Spinal cord (tissue), 10 donors: ENCODE data around the gene DISC1. TPM values are rescaled to one million over a fixed set of nuclear protein-coding genes. Genes with fewer than 3 reads are reported as not detected.

Experiments
- DNase-seq, 6 donors: peaks; one replicate each; pipeline versions ENCODE4 v3.0.0 to v3.0.0-alpha.2; 2013 to 2015; ENCODE audit warnings: low spot score in 6 of 6, low read depth in 4 of 6
- H3K27ac ChIP-seq: one replicate; pipeline ENCODE4 v1.5.1; 2013; ENCODE audit warnings: low read depth, low read length, control low read depth
- H3K27me3 ChIP-seq: one replicate; pipeline ENCODE4 v1.6.1; 2013; ENCODE audit warnings: low read length; ENCODE audit not compliant: control insufficient read depth, insufficient read depth
- H3K36me3 ChIP-seq: one replicate; pipeline ENCODE4 v1.6.1; 2013; ENCODE audit warnings: low read length; ENCODE audit not compliant: control insufficient read depth, insufficient read depth
- H3K4me1 ChIP-seq: one replicate; pipeline ENCODE4 v1.6.1; 2013; ENCODE audit warnings: low read length; ENCODE audit not compliant: control insufficient read depth, insufficient read depth
- H3K4me3 ChIP-seq: one replicate; pipeline ENCODE4 v1.5.1; 2013; ENCODE audit warnings: low read depth, low read length, control low read depth
- H3K9me3 ChIP-seq: one replicate; pipeline ENCODE4 v1.6.1; 2013; ENCODE audit warnings: low read length; ENCODE audit not compliant: control insufficient read depth, insufficient read depth
- WGBS: methylation state at CpG from one replicate; pipeline ENCODE4 v1.1.5; 2013; ENCODE audit warnings: missing lambda C conversion rate; ENCODE audit not compliant: insufficient coverage; 5-methylcytosine and 5-hydroxymethylcytosine counted together
- long read RNA-seq, 4 donors: transcript quantifications; one replicate each; lab custom pipeline, GENCODE V29; 2026
- polyA plus RNA-seq, 2 donors: library from polyadenylated mRNA; unstranded; fragments of 120-200 nt; gene quantifications; one replicate each; pipeline ENCODE4 v1.2.1, GENCODE V29; 2013; ENCODE audit not compliant: insufficient read length in 2 of 2
- total RNA-seq, 2 donors: library from RNA; depleted of rRNA in 1 of 2; stranded (reverse); fragments of 120-200 nt in 1 of 2; fragments of >200 nt in 1 of 2; gene quantifications; one replicate each; pipeline versions ENCODE4 v1.2.3 to v1.2.4, GENCODE V29; 2013 to 2014
- donor health status: healthy.

DISC1 gene
- total RNA-seq (10 to 100 TPM; 18.6 to 22.1 TPM), polyA plus RNA-seq (1 to 10 TPM; 8.3 to 8.7 TPM)
- long read RNA-seq, donor 1, partial matches to known transcripts = 12 of 12 reads
- long read RNA-seq, donor 1, other reads (novel, unspliced or antisense) = 0 of 12 reads
- long read RNA-seq, donor 2 = 0 reads
- long read RNA-seq, donor 3 = 0 reads
- long read RNA-seq, donor 4 = 0 reads

GRCh38 chr1:231626535-231626950 lies at the start of gene DISC1:
DISC1 (plus strand) TSS chr1:231626790; CDS start chr1:231626868, 78 bp downstream.
- H3K9me3 ChIP-seq = no peaks in the 10 kb centered on the region
- H3K27ac ChIP-seq = peak within 1 kb of the TSS; percentile 88
- no peaks in the 10 kb centered on the region for H3K27me3 ChIP-seq
- H3K36me3 ChIP-seq = no peaks in the 10 kb centered on the region
- H3K4me3 ChIP-seq = peak within 1 kb of the TSS; percentile 92
- peak in 5 of 6 donors; percentile 60 to 95 (median 78) for DNase-seq
- WGBS = under 1% methylated on average over 35 of the region's 38 CpGs
- peaks cover 16% of the 10 kb centered on the region for H3K4me1 ChIP-seq

GRCh38 chr1:231576804-231577718 lies 49.5 kb upstream of the DISC1 start:
- DNase-seq = no peak
- 95% methylated on average over 1 of the region's 11 CpGs for WGBS
- no peak overlapping the region for H3K27ac ChIP-seq

GRCh38 chr1:231580874-231581273 lies 45.7 kb upstream of the DISC1 start:
- Histone ChIP-seq H3K27ac (no peak overlapping the region), H3K4me1 (no peaks in the 10 kb centered on the region), H3K4me3 (no peak overlapping the region), H3K36me3 (no peaks in the 10 kb centered on the region), H3K27me3 (no peaks in the 10 kb centered on the region), H3K9me3 (no peaks in the 10 kb centered on the region)
- DNase-seq = no peak
- WGBS = no CpG with 5 or more reads among the region's 1 CpG

More at GRCh38 chr1:231576804-231577718, 49.5 kb upstream of the DISC1 start:
- Histone ChIP-seq H3K36me3 (no peaks in the 10 kb centered on the region), H3K4me3 (no peak overlapping the region), H3K27me3 (no peaks in the 10 kb centered on the region), H3K9me3 (no peaks in the 10 kb centered on the region), H3K4me1 (no peaks in the 10 kb centered on the region)

- no CpG with 5 or more reads among the region's 2 CpGs for WGBS
- H3K27ac ChIP-seq = no peak overlapping the region
- no peaks in the 10 kb centered on the region for H3K9me3 ChIP-seq
- no peaks in the 10 kb centered on the region for H3K27me3 ChIP-seq
- no peak overlapping the region for H3K4me3 ChIP-seq
- no peaks in the 10 kb centered on the region for H3K4me1 ChIP-seq
- peak in 1 of 6 donors; percentile 9 for DNase-seq
- H3K36me3 ChIP-seq = no peaks in the 10 kb centered on the region
Measured at GRCh38 chr1:231581859-231582258, 44.7 kb upstream of the DISC1 start.

GRCh38 chr1:231583376-231583775 lies 43.2 kb upstream of the DISC1 start:
- no peak for DNase-seq
- no peaks in the 10 kb centered on the region for H3K27me3 ChIP-seq
- H3K36me3 ChIP-seq = no peaks in the 10 kb centered on the region
- H3K4me3 ChIP-seq = no peak overlapping the region
- H3K27ac ChIP-seq = no peak overlapping the region
- 100% methylated on average over 2 of the region's 6 CpGs for WGBS
- H3K4me1 ChIP-seq = no peaks in the 10 kb centered on the region
- H3K9me3 ChIP-seq = no peaks in the 10 kb centered on the region

GRCh38 chr1:231584117-231584516 lies 42.5 kb upstream of the DISC1 start:
- H3K4me3 ChIP-seq = no peak overlapping the region
- H3K36me3 ChIP-seq = no peaks in the 10 kb centered on the region
- no peak overlapping the region for H3K27ac ChIP-seq
- H3K9me3 ChIP-seq = no peaks in the 10 kb centered on the region
- WGBS = 100% methylated on average over 1 of the region's 3 CpGs
- DNase-seq = peak in 2 of 6 donors; percentile 41 to 71
- H3K4me1 ChIP-seq = no peaks in the 10 kb centered on the region
- no peaks in the 10 kb centered on the region for H3K27me3 ChIP-seq

- Histone ChIP-seq H3K27me3 (no peaks in the 10 kb centered on the region), H3K36me3 (no peaks in the 10 kb centered on the region), H3K4me3 (no peak overlapping the region), H3K27ac (no peak overlapping the region), H3K9me3 (no peaks in the 10 kb centered on the region), H3K4me1 (no peaks in the 10 kb centered on the region)
- WGBS = 89% methylated on average over 1 of the region's 5 CpGs
- no peak for DNase-seq
Measured at GRCh38 chr1:231584921-231585320, 41.7 kb upstream of the DISC1 start.

GRCh38 chr1:231590453-231591198 lies 36.0 kb upstream of the DISC1 start:
- Histone ChIP-seq H3K4me3 (no peak overlapping the region), H3K36me3 (no peaks in the 10 kb centered on the region), H3K4me1 (no peaks in the 10 kb centered on the region), H3K27me3 (no peaks in the 10 kb centered on the region), H3K9me3 (no peaks in the 10 kb centered on the region), H3K27ac (no peak overlapping the region)
- peak in 5 of 6 donors; percentile 15 to 87 (median 31) for DNase-seq
- WGBS = 100% methylated on average over 2 of the region's 12 CpGs

GRCh38 chr1:231591466-231591865 lies 35.1 kb upstream of the DISC1 start:
- no peak overlapping the region for H3K4me3 ChIP-seq
- H3K27ac ChIP-seq = no peak overlapping the region
- 73% methylated on average over 6 of the region's 11 CpGs for WGBS

More at GRCh38 chr1:231591466-231591865, 35.1 kb upstream of the DISC1 start:
- DNase-seq = no peak
- Histone ChIP-seq H3K36me3 (no peaks in the 10 kb centered on the region), H3K4me1 (no peaks in the 10 kb centered on the region), H3K9me3 (no peaks in the 10 kb centered on the region), H3K27me3 (no peaks in the 10 kb centered on the region)
